GM23248 (cell line): ENCODE data around the gene PLEKHD1. TPM values are rescaled to one million over a fixed set of nuclear protein-coding genes. Genes with fewer than 3 reads are reported as not detected.
"Not testable (repeated sequence)": the region's sequence is repeated elsewhere in the genome, so short reads cannot be mapped to it uniquely, and the experiment has no call there.

ENCODE experiments used
- DNase-seq: peaks from one replicate; pipeline ENCODE4 v3.0.0-alpha.2; 2015
- H2AFZ ChIP-seq: fragments of 200-600 bp; sonication (generic); 2 replicates; pipeline ENCODE4 v1.6.1; 2016; ENCODE audit warnings: antibody characterized with exemption
- H3F3A ChIP-seq: fragments of 200-600 bp; sonication (generic); 2 replicates; pipeline ENCODE4 v1.6.1; 2016; ENCODE audit warnings: mild to moderate bottlenecking, antibody characterized with exemption, mixed run types; ENCODE audit not compliant: insufficient read depth
- H3K27ac ChIP-seq: fragments of 200-600 bp; sonication (generic); 2 replicates; pipeline ENCODE4 v1.5.1; 2016; ENCODE audit warnings: mild to moderate bottlenecking
- H3K27me3 ChIP-seq: fragments of 200-600 bp; sonication (generic); replicated peaks from 2 replicates; pipeline ENCODE4 v1.6.1; 2016; ENCODE audit warnings: mild to moderate bottlenecking; ENCODE audit not compliant: insufficient read depth
- H3K36me3 ChIP-seq: fragments of 200-600 bp; sonication (generic); 2 replicates; pipeline ENCODE4 v1.6.1; 2016; ENCODE audit warnings: low read depth, mild to moderate bottlenecking
- H3K4me1 ChIP-seq: fragments of 200-600 bp; sonication (generic); 2 replicates; pipeline ENCODE4 v1.6.1; 2016; ENCODE audit warnings: mild to moderate bottlenecking; ENCODE audit not compliant: insufficient read depth
- H3K4me2 ChIP-seq: fragments of 200-600 bp; sonication (generic); one replicate; pipeline ENCODE4 v1.6.1; 2016; ENCODE audit warnings: mild to moderate bottlenecking; ENCODE audit not compliant: unreplicated experiment
- H3K4me3 ChIP-seq: fragments of 200-600 bp; sonication (generic); 2 replicates; pipeline ENCODE4 v1.5.1; 2016; ENCODE audit warnings: mild to moderate bottlenecking
- H3K79me2 ChIP-seq: fragments of 200-600 bp; sonication (generic); 2 replicates; pipeline ENCODE4 v1.6.1; 2016; ENCODE audit warnings: mild to moderate bottlenecking; ENCODE audit not compliant: insufficient read depth
- H3K9ac ChIP-seq: fragments of 200-600 bp; sonication (generic); 2 replicates; pipeline ENCODE4 v1.6.1; 2016; ENCODE audit warnings: mild to moderate bottlenecking
- H3K9me2 ChIP-seq: fragments of 200-600 bp; sonication (generic); 2 replicates; pipeline ENCODE4 v1.6.1; 2016; ENCODE audit warnings: mixed run types, mild to moderate bottlenecking, moderate library complexity; ENCODE audit not compliant: insufficient read depth
- H3K9me3 ChIP-seq: fragments of 200-600 bp; sonication (generic); one replicate; pipeline ENCODE4 v1.6.1; 2017; ENCODE audit warnings: low read depth
- H4K20me1 ChIP-seq: fragments of 200-600 bp; sonication (generic); 2 replicates; pipeline ENCODE4 v1.6.0; 2016; ENCODE audit not compliant: insufficient read depth
- EZH2 ChIP-seq: fragments of 200-600 bp; sonication (generic); IDR thresholded peaks from 2 replicates; pipeline ENCODE4 v1.6.1; 2018; ENCODE audit warnings: antibody characterized with exemption, mild to moderate bottlenecking; ENCODE audit not compliant: insufficient read depth, poor library complexity, severe bottlenecking
- EZH2phosphoT487 ChIP-seq: fragments of 200-600 bp; sonication (generic); IDR thresholded peaks from 2 replicates; pipeline ENCODE4 v1.6.1; 2018; ENCODE audit warnings: antibody characterized with exemption, moderate library complexity, mild to moderate bottlenecking, low read depth; ENCODE audit not compliant: insufficient read depth
- WGBS, 2 experiments: methylation state at CpG; one replicate each; pipeline ENCODE4 v1.1.6; 2015 to 2017; ENCODE audit warnings: low lambda C conversion rate in 2 of 2, low coverage in 1 of 2; ENCODE audit errors: missing lambda C conversion rate in 2 of 2; 5-methylcytosine and 5-hydroxymethylcytosine counted together
- in situ Hi-C: fragments of 300-500 bp; cut with MboI; formaldehyde crosslinking; loops from 2 replicates; pipeline ENCODE4 v1.15.0; 2020
- polyA plus RNA-seq: library from polyadenylated mRNA; unstranded; fragments of >200 nt; fragmentation: Nextera tagmentation; extraction: Ambion mirVana; gene quantifications from 2 replicates; pipeline ENCODE4 v1.2.1, GENCODE V29; 2016
- total RNA-seq: library from RNA; depleted of rRNA; stranded (reverse); fragments of >200 nt; shearing (Covaris generic); gene quantifications from 2 replicates; pipeline ENCODE4 v1.2.3, GENCODE V29; 2014

Gene PLEKHD1
- total and polyA plus RNA-seq, 2 experiments from 2014 or later = not detected

- Histone ChIP-seq H3K9me2 (no peaks in the 10 kb centered on the region), H3K79me2 (no peaks in the 10 kb centered on the region), H3K4me1 (no peaks in the 10 kb centered on the region), H3F3A (no peaks in the 10 kb centered on the region), H3K4me2 (no peak overlapping the region), H4K20me1 (no peaks in the 10 kb centered on the region), H3K9me3 (no peaks in the 10 kb centered on the region), H3K9ac (no peak overlapping the region), H2AFZ (no peak overlapping the region), H3K27me3 (no peaks in the 10 kb centered on the region), H3K4me3 (no peak overlapping the region), H3K27ac (no peak overlapping the region), H3K36me3 (no peaks in the 10 kb centered on the region)
- WGBS, 2 experiments = 73 to 76% methylated on average over 7 to 8 of the region's 8 CpGs
- TF ChIP-seq EZH2 (no peak), EZH2phosphoT487 (no peak)
- peak; percentile 37 for DNase-seq
- in situ Hi-C loops = no loop called here
Measured at GRCh38 chr14:69475194-69475818, 9.2 kb upstream of the PLEKHD1 start.

GRCh38 chr14:69476824-69477450, 7.6 kb upstream of the PLEKHD1 start:
- H3K4me2 ChIP-seq, H3K27me3 ChIP-seq, H3F3A ChIP-seq, H3K27ac ChIP-seq, H3K9me3 ChIP-seq, DNase-seq, H3K79me2 ChIP-seq, H2AFZ ChIP-seq, H3K9me2 ChIP-seq, in situ Hi-C loops, H4K20me1 ChIP-seq, H3K4me1 ChIP-seq, H3K36me3 ChIP-seq, H3K9ac ChIP-seq, H3K4me3 ChIP-seq: not testable (repeated sequence)
- 84 to 85% methylated on average over 5 of the region's 5 CpGs for WGBS, 2 experiments

- 62 to 63% methylated on average over 2 of the region's 2 CpGs for WGBS, 2 experiments
- H3K4me3 ChIP-seq, H3K27me3 ChIP-seq, H3K4me2 ChIP-seq, H3K79me2 ChIP-seq, in situ Hi-C loops, H4K20me1 ChIP-seq, H3K9me2 ChIP-seq, DNase-seq, H3K36me3 ChIP-seq, H3K9ac ChIP-seq, H3K4me1 ChIP-seq, H2AFZ ChIP-seq, H3K27ac ChIP-seq, H3K9me3 ChIP-seq, H3F3A ChIP-seq: not testable (repeated sequence)
Measured at GRCh38 chr14:69478055-69478454, 6.5 kb upstream of the PLEKHD1 start.

GRCh38 chr14:69479696-69480095, 4.8 kb upstream of the PLEKHD1 start:
- Histone ChIP-seq H3F3A (no peaks in the 10 kb centered on the region), H3K9me2 (no peaks in the 10 kb centered on the region), H3K9me3 (no peaks in the 10 kb centered on the region), H3K27ac (no peak overlapping the region), H3K4me1 (no peaks in the 10 kb centered on the region), H3K79me2 (no peaks in the 10 kb centered on the region), H3K27me3 (peaks cover 22% of the 10 kb centered on the region), H4K20me1 (no peaks in the 10 kb centered on the region), H3K4me2 (no peak overlapping the region), H3K9ac (no peak overlapping the region), H2AFZ (no peak overlapping the region), H3K4me3 (no peak overlapping the region), H3K36me3 (no peaks in the 10 kb centered on the region)
- TF ChIP-seq EZH2phosphoT487 (no peak), EZH2 (no peak)
- in situ Hi-C loops = no loop called here
- DNase-seq = no peak
- WGBS, 2 experiments = 67 to 72% methylated on average over 5 of the region's 5 CpGs

GRCh38 chr14:69480136-69480535, 4.4 kb upstream of the PLEKHD1 start:
- no peak overlapping the region for H3K4me2 ChIP-seq
- H2AFZ ChIP-seq = no peak overlapping the region
- H3K4me3 ChIP-seq = no peak overlapping the region
- no peaks in the 10 kb centered on the region for H3F3A ChIP-seq
- no peaks in the 10 kb centered on the region for H3K4me1 ChIP-seq
- no peak overlapping the region for H3K9ac ChIP-seq
- H3K36me3 ChIP-seq = no peaks in the 10 kb centered on the region
- in situ Hi-C loops = no loop called here
- H4K20me1 ChIP-seq = no peaks in the 10 kb centered on the region
- peaks cover 26% of the 10 kb centered on the region for H3K27me3 ChIP-seq
- TF ChIP-seq EZH2phosphoT487 = no peak
- TF ChIP-seq EZH2 = no peak
- DNase-seq = no peak
- H3K79me2 ChIP-seq = no peaks in the 10 kb centered on the region
- no peaks in the 10 kb centered on the region for H3K9me3 ChIP-seq
- 55 to 59% methylated on average over 5 of the region's 5 CpGs for WGBS, 2 experiments
- no peaks in the 10 kb centered on the region for H3K9me2 ChIP-seq
- no peak overlapping the region for H3K27ac ChIP-seq
